Epithelial cell of esophagus (primary cell): ENCODE data around the gene GPX4.

Experiments used
- DNase-seq: peaks from one replicate; pipeline ENCODE4 v3.0.0; 2010; ENCODE audit warnings: low read depth
- H3K4me3 ChIP-seq: 2 replicates; pipeline ENCODE4 v1.5.1; 2011; ENCODE audit warnings: mild to moderate bottlenecking, low read length, control low read depth
- CTCF ChIP-seq: IDR thresholded peaks from 2 replicates; pipeline ENCODE4 v1.5.1; 2011; ENCODE audit warnings: low read depth, mild to moderate bottlenecking, low read length, control low read depth, inconsistent platforms; ENCODE audit not compliant: insufficient read depth; ENCODE audit errors: missing control alignments

GPX4 gene

DNA sequence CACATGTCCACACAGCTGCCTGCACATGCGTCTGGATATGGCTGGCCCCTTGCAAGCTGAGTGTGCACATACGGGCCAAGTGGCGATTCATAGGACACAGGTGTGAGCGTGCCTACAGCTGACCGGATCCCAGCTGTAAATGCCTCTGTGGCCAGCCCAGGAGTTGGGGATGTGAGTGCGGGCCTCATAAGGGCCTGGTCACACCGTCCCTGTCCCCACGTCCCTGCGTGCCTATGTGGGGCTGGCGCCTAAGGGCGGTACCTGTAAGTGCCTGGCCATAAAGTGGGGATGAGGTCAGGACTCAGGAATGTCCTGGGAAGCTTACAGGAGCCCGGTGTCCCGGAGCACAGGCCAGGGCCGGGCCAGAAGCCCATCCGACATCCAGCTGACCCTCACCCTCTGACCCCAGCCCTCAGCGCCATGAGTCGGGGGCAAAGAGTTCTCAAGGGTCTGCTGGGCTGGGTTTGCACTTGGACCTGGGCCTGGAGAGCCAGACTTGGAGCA, 38.1 kb upstream of the GPX4 start:
- H3K4me3 ChIP-seq: no peak overlapping the region
- no peak for TF ChIP-seq CTCF
- DNase-seq: peak; percentile 56

- DNase-seq: no peak
- TF ChIP-seq CTCF: no peak
- no peak overlapping the region for H3K4me3 ChIP-seq
Measured at GRCh38 chr19:1066251-1066747, 37.5 kb upstream of the GPX4 start.

GRCh38 chr19:1066748-1067340, 37.0 kb upstream of the GPX4 start, which contains the start of gene ARHGAP45:
TSS of gene ARHGAP45 (plus strand) at chr19:1067167. CDS start at chr19:1067406, 239 bp downstream.
- no peak for DNase-seq
- TF ChIP-seq CTCF: no peak
- H3K4me3 ChIP-seq: no peak within 1 kb of the TSS

GRCh38 chr19:1067341-1067957, 36.3 kb upstream of the GPX4 start:
- H3K4me3 ChIP-seq: no peak overlapping the region
- no peak for TF ChIP-seq CTCF
- DNase-seq: no peak

DNA sequence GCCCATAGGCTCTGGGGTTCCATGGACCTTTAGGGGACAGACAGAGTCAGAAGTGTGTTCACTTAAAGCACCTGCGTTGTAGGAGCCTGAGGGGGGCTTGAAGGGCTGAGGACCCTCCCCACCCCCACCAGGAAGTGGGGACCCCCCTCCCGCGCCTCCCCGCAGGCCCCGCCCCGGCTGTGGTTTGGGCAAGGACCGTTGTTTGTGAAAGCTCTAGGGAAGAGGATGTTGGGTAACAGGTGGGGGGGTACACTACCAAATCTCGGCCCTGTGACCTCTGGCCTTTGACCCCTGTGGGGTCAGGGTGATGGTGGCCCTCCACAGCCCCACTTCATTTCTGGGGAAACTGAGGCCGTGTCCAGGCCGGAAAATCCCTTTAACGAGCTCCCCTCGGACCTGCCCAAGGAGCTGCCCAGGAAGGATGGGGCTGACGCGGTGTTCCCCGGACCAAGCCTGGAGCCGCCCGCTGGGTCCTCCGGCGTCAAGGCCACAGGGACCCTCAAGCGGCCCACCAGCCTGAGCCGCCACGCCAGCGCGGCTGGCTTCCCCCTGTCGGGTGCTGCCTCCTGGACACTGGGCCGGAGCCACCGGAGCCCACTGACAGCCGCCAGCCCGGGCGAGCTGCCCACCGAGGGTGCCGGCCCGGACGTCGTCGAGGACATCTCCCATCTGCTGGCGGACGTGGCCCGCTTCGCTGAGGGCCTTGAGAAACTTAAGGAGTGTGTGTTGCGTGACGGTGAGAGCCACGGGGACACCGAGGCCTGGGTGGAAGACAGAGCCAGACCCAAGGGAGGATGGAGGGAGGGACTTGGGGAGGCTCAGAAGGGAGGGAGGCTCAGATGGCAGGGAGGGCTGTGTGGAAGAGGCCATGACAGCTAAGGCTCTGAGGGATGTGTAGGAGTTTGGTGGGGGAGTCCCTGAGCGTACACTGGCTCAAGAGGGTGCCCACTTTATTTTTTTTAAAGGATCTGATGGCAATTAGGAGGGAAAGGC, 35.5 kb upstream of the GPX4 start:
- no peak overlapping the region for H3K4me3 ChIP-seq
- no peak for DNase-seq

More for the DNA sequence above, 35.5 kb upstream of the GPX4 start:
- TF ChIP-seq CTCF: no peak
